Stimulated activated CD4-positive, alpha-beta T cell treated with anti-CD3 and anti-CD28 coated beads, Interleukin-2, amount 100 ng/mL, for 48 hours (primary cell): ENCODE results near the gene UBA1.

Experiments used
- DNase-seq, 2 donors: peaks; one replicate each; pipeline ENCODE4 v3.0.0-alpha.2; 2020

Gene UBA1

DNA sequence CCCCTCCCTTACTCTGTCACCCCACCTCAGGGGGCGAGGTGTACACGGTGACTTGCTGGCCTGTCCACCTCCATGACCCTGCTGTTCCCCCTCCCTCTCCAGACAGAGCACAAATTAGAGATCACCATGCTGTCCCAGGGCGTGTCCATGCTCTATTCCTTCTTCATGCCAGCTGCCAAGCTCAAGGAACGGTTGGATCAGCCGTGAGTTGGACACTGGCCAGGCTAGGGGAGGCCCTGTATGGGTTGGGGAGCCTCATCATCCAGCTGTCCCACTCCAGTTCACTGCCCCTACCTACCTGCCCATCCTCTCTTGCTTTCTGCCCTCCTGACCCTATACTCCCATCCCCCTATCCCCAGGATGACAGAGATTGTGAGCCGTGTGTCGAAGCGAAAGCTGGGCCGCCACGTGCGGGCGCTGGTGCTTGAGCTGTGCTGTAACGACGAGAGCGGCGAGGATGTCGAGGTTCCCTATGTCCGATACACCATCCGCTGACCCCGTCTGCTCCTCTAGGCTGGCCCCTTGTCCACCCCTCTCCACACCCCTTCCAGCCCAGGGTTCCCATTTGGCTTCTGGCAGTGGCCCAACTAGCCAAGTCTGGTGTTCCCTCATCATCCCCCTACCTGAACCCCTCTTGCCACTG is 20.9 kb downstream of the UBA1 start:
- no peak for DNase-seq

DNA sequence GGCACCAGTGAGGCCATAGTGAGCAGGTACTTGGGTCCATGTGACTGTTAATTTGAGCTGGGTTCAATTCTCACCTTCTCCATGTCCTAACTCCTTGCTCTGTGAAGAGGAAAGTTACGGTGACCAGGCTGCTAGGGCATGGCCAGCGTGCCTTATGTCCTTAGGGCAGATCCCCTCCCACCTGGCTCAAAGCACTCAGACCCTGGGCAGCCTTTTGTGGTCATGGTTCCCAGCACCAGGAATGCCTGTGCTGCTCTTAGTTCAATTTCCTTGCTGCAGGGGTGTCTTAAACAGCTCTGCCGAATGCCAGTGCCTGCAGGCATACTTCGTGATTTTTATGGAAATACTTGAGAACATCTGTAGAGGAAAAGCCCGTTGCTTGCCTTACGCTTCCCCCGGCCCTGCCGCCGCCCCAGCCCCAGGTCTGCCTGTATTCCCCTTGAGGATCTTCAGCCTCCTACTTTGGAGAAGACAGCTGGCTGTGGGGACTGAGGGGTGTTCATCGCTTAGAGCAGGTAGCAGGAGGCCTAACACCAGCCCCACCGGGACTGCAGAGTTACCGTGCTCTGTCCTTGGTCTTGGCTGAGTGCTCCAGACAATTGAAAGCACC is 21.8 kb downstream of the UBA1 start:
- DNase-seq: no peak

DNA sequence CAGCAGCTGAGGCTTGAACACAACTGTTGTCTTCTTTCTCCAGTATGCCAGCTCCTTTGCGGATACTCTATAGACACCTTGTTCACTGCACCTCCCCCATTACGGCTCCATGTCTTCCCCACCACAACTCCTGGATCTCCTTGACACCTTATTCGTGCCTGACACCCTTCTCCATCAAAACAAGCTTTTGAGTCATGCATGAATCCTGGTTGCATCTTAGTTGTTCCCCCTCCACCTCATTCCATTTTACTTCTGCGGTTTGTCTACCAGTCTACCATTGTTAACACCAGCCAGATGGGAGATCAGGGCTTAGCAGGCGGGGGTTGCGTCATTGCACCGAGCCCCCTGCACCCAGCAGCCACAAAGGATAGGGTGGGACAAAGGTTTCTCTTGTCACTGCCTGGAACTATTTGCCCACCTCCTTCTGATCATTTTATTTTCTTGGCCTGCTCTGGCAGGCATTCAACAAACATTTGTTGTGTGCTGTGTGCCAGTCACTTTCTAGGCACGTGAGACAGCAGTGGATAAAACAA is 22.8 kb downstream of the UBA1 start:
- DNase-seq: no peak

DNA sequence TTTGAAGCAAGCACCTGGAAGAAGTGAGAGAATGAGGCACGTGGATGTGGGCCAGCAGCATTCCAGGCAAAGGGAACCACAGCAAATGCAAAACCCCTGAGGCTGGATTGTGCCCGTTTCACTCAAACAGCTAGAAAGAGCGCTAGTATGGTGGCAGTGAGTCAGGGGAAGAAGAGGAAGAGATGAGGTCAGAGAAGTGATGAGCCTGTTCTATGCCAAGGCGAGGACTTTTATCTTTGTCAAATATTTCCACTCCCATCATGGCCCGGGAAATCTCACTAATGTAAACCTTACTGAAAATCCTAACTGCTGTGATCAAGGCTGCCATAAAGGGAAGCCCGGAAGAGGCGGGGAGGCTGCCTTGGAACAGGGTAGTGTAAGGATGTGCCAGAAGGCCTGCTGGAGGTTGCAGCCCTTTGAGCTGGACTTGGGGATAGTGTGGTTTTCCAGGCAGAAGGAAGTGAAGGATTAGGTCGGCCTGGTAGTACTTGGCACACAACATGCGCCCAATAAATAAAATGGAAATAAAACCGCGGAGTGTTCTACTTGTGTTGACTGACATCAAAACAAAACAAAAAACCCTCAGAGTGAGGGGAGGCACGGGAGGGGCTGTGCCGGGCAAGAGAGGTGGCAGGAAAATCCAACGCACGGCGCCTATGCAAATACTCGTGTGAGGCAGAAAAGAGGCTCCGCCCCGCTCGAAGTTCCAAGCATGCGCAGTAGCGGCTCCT is 23.7 kb downstream of the UBA1 start:
- no peak for DNase-seq

DNA sequence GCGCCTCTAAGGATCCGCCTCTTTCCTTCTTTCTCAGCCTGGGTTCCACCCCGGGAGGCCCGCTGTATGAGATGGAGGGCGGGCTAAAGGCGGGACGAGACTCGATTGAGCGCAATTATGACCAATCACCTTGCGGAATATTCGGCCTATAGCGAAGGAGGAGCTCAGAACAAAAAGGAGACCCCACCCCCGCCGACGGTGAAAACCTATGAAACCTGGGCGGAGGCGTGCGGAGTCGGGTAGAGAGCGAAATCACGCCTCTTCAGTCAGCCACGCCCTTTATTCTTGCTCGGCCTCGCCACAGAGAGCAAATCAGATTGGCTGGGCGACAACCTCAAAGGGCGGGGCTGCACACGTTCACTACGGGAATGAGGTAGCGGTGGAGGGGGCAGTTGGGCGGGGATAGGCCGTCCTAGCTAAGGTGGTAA is 24.2 kb downstream of the UBA1 start:
- DNase-seq: peak; percentile 83 to 92

DNA sequence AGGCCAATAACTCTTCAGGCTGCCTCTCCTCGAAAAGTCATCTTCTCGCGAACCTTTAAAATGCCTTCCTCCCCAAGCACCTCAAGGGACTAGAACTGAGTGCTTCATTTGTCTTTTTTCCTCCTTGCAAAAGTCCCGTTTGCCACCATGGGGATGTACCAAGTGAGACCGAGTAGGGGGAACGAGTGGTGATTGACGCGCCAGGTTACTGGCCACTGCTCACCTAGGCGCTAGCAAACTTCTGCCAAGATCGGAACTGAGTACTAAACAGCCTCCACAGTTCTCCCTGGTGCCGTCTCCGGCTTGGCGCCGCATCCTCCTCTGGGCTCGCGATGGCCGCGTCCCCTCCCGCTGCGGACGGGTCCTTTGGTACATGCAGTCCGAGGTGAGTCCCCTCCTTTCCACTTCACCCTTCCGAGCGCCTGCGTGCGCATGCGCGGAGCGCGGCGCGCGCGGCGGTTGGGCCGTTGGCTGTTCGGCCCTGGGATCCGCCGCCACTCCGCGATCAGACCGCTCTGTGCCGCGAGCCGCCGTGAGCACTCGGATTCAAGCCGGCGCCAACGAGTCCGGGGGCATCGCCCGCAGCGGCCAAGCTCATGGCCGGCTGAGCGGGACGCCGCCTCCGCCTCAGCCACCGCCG is 24.8 kb downstream of the UBA1 start, which contains the start of gene CDK16:
Gene CDK16, plus strand, starts transcription at position 402 of the 640 bp plus-strand sequence. CDS start 4,877 bp downstream, outside the sequence.
- peak; percentile 51 to 68 for DNase-seq

DNA sequence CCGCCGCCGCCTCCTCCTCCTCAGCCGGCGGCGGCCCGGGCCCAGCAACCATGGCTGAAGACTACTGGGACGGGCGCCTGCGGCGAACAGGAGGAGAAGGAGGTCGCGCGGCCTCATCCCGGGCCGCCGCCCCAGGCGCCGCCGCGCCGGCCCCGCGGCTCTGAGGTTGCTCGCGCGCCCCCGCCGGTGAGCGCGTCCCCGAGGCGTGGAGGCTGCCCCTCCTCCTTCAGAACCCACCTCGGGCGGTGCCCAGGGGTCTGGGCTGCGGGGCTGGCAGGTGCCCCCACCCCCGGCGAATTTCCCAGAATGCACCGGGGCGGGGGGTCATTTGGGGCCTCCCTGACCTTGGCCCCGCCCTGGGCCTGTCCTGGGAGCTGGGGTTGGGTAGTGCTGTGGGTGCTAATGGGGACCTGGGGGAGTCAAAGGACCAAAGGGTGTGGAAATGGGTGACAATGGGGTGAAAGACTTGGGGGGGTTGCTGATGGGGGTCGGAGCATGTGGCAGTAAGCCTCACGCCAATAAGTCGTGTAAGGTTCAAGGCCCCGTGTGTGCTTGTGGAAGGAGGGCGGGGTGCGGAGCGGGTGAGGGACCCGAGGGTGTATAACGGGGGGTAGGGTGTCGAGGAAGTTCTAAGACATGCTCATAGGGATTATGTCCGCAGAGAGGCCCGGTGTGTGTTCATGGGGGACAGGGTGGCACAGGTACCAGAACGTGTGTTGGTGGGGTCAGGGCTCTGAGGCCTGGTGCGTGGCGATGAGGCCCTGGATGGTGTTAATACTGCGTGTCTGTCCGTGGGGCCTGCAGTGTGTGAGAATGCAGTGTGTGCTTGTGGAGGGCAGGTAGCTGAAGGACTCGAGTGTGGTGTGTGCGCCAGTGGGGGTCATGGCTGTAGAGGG is 25.5 kb downstream of the UBA1 start:
- peak; percentile 29 to 42 for DNase-seq

DNA sequence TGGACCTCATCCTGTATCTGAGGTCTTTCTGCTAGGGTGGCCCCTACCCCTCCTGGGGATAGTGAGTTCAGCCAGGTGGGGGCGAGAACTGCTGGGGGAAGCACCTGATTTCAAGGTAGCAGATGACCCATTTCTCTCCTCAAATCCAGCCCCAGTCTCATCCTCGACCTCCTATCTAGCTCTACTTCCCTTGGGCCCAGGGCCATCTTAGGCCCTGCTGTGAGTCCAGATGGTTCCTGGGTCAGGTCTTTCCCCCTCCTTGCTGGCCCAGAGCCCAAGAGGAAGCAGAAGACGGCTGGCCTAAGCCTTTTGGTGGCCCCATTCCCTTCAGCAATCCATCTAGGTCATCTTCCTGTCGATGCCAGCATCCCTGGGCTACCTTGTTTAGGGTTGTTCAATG is 28.1 kb downstream of the UBA1 start:
- no peak for DNase-seq

DNA sequence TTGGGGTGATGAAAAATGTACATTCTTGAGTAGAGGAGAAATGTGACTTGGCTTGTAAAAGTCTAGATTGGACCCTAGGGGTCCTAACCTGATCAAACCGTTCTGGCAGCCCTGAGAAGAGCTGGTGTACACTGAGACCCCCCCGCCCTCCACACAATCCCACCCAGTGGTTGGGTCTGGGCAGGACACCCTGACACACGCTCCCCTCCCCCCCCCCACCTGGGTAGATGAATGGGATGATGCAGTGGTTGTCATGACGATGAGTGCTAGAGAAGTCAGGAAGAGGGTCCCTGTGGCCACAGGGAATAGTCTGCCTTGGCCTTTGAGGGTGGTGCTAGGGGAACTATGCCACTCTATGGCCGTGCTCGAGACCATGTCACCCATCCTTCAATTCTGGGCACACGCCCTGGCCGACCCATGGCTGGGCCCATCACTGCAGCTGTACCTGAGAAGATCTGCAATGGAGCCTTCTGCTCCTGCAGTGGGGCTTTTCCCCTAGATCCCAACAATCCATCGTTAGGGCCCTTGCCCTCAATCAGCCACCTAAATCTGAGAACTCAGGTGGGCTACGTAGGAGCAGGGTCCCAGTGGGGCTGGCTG is 29.2 kb downstream of the UBA1 start:
- DNase-seq: no peak

DNA sequence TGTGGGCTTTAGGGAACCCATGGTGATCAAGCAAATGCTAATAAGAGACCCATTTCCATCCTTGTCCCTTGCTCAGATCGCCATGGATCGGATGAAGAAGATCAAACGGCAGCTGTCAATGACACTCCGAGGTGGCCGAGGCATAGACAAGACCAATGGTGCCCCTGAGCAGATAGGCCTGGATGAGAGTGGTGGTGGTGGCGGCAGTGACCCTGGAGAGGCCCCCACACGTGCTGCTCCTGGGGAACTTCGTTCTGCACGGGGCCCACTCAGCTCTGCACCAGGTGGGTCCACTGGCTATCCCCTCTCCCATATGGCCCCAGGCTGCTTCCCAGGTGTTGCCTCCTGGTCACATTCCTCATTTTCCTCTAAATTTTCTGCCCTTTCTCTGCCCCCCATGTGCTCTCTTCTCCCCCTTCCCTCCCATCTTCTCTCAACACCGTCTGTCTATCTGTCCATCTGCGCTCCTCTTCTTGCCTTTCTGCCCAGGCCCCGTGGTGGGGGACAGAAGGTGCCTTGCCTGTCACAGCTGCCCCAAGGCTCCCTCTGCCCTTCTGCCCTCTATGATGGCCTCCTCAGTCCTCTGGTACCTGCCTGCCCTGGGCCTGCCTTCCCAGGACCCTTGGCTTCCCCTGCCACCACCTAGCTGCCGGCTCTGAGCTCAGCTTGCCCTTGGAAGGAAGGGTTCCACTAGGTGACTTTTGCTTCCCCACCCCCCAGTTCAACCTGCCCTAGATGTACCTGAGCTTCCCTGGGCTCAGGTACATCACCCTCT is 30.0 kb downstream of the UBA1 start:
- no peak for DNase-seq

DNA sequence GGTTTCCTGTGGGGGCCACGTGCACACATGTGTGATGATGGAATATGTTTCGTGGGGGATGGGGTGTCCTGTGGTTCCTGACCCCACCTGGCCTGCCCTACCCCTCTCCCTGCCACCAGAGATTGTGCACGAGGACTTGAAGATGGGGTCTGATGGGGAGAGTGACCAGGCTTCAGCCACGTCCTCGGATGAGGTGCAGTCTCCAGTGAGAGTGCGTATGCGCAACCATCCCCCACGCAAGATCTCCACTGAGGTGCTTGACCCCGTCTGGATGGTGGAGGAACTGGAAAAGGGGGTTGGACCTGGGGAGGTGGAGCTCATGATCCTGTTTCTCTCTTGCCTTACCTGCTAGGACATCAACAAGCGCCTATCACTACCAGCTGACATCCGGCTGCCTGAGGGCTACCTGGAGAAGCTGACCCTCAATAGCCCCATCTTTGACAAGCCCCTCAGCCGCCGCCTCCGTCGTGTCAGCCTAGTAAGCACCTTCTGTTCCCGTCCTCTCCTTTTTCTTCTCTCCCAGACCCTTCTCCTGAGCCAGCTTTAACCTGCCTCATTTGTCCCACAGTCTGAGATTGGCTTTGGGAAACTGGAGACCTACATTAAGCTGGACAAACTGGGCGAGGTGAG is 30.8 kb downstream of the UBA1 start:
- no peak for DNase-seq

DNA sequence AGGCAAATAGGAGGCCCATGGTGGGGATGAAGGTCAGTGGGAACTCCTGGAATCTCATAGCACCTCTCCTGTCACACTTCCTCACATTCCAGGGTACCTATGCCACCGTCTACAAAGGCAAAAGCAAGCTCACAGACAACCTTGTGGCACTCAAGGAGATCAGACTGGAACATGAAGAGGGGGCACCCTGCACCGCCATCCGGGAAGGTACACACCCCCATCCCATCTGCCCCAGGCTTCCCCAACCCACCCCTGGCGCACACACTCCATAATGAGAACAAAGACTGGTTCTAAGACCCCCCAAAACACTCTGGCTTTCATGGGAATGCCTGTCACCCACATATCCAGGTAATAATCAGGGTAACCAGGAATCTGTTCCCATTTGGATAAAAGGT is 31.3 kb downstream of the UBA1 start:
- no peak for DNase-seq

DNA sequence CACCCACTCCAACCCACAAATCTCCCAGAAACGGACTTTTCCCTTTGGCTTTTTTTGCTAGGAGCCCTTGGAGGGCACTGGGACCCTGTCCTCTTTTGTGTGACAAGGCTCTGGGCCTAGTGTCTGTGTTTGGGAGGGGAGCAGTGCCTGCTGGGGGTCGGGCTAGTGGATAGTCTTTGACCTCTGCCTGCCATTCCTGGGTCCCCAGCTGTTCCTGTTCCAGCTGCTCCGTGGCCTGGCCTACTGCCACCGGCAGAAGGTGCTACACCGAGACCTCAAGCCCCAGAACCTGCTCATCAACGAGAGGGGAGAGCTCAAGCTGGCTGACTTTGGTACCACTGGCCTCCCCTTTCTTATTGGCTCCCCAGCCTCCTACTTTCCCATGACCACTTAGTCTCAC is 32.4 kb downstream of the UBA1 start:
- DNase-seq: no peak

DNA sequence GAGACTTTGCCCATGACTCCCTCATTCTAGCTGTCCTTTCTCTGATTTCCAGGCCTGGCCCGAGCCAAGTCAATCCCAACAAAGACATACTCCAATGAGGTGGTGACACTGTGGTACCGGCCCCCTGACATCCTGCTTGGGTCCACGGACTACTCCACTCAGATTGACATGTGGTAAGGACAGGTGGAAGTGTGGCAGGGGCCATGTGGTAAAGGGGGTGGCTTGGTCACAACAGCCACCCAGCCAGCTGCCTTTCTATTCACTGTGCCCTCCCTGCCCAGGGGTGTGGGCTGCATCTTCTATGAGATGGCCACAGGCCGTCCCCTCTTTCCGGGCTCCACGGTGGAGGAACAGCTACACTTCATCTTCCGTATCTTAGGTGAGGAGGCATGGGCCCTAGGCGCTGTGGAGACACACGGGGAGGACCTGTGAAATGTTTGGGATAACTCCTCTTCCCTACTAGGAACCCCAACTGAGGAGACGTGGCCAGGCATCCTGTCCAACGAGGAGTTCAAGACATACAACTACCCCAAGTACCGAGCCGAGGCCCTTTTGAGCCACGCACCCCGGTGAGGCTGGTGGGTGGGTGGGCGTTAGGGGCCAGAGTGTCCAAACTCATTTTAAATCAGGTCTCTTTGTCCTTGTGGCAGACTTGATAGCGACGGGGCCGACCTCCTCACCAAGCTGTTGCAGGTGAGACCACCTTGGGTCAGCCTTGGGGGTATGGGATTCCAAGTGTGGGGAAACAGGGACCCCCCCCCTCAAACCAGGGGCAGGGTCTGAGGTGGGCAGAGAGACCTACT is 33.1 kb downstream of the UBA1 start:
- no peak for DNase-seq

DNA sequence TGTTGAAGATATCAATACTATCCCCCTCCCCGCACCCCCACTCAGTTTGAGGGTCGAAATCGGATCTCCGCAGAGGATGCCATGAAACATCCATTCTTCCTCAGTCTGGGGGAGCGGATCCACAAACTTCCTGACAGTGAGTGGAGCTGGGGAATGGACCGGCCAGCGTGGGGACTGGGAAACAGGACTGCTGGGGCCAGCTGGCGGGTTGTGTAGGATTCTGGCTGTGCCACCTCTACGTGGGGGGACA is 33.6 kb downstream of the UBA1 start:
- no peak for DNase-seq

DNA sequence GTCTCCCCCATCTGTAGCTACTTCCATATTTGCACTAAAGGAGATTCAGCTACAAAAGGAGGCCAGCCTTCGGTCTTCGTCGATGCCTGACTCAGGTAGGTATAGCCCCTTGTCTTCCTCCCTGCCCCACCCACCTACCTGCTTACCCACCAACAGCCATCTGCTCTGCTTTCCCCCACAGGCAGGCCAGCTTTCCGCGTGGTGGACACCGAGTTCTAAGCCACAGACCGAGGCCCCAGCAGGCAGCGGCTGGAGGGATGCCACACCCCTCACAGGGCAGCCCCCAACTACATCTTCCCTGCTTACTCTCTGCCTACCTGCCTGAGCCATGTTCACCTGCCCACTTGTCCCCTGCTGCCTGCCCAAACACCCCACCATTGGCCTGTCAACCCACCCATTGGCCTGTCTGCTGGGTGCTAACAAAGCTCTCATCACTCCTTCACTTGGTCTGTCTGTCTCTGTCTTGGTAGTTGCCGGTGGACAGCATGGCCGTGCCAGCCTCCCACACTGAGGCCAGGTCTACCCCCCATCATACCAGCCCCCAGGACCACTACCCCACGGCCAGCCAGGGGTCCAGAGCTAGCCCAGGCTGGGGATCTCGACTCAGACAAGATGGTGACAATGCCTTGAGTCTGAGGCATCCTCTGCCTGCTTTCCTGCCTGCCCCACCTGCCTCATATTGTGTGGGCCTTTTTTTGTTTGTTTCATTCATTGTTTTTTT is 35.1 kb downstream of the UBA1 start:
- no peak for DNase-seq

DNA sequence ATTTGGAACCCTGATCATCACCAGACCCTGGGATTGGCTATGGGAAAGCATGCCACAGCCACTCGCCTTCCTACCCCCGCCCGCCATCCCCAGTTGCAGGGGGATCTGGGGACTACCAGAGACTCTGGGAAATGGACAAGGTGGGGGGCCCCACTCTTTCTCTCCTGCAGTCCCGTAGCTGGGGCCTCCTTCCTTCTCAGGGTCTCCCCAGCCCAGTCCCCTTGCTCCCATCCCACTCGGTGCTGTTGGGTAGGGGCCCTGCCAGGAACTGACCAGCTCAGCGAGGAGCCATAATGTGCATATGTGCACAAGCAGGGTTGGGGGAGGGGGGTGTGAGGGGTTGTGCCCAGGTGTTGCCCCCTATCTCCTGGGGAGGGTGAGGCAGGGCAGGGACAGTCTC is 35.8 kb downstream of the UBA1 start:
- no peak for DNase-seq

DNA sequence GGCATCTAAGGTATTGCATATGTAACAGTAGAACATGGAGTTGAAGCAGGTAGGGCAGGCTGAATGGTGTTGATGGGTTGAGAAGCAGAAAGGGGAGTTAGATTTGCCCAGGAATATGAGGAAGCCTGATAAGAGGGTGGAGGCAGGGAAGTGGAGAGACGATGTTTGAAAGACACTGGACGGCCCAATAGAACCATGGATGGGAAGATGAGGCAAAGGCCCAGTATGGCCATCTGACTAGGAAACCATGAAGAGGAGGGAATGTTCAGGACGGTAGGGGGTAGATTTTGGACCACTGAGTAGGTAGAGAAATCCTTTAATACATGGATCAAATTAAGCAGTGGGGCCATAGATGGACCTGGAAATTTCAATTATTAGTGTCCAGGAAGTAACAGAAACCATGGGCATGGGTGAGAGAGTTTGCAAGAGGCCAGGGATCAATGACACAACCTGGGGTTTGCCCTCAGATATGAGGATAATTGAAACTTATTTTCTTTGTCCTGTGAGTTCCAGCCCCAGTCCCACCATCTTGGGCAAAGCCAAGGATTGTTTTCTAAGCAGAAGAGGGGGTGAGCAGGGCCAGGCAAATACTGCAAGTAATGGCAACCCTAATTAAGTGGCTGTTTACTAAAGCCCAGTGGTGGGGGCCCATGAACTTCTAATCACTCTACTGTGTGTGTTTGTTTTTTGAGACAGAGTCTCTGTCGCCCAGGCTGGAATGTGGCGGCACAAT is 36.7 kb downstream of the UBA1 start:
- DNase-seq: no peak

DNA sequence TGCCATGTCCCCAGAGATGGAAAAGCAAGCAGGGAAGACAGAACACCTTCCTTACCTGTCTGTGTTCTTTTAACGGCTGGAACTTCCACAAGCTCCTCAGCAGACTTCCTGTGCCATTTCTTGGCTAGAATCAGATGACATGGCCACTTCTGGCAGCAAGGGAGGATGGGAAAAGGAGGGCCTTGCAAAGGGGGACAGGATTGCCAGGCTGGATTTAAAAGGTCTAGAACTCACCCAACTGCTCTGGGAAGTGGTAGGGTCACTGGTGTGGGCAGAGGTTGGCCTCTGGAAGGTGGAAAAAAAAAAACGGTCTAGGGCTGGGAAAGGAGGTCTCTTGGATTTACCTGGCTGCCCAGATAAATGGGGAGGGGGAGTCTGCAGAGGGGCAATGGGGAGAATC is 37.5 kb downstream of the UBA1 start:
- no peak for DNase-seq
